Brain microvascular endothelial cell (primary cell): ENCODE measurements around the gene HP1BP3.

ENCODE experiments used
- DNase-seq: peaks from one replicate; pipeline ENCODE4 v3.0.0-alpha.2; 2020
- H3K27ac ChIP-seq: fragments of 250-450 bp; sonication (Bioruptor Pico); 2 replicates; pipeline ENCODE4 v1.5.1; 2020; ENCODE audit warnings: mild to moderate bottlenecking, moderate library complexity
- H3K27me3 ChIP-seq: fragments of 250-450 bp; sonication (Bioruptor Pico); replicated peaks from 2 replicates; pipeline ENCODE4 v1.5.1; 2020; ENCODE audit warnings: mild to moderate bottlenecking
- H3K36me3 ChIP-seq: fragments of 250-450 bp; sonication (Bioruptor Pico); replicated peaks from 2 replicates; pipeline ENCODE4 v1.5.1; 2020; ENCODE audit warnings: mild to moderate bottlenecking
- H3K4me3 ChIP-seq: 2 replicates; pipeline ENCODE4 v1.5.1; 2011; ENCODE audit warnings: low read depth, mild to moderate bottlenecking, control low read depth, low read length, moderate library complexity
- CTCF ChIP-seq: IDR thresholded peaks from 2 replicates; pipeline ENCODE4 v1.5.1; 2011; ENCODE audit warnings: low read depth, mild to moderate bottlenecking, moderate library complexity, low read length, control low read depth, inconsistent platforms; ENCODE audit errors: missing control alignments
- in situ Hi-C: cut with HindIII; loops from 2 replicates; pipeline ENCODE4 v1.10.0; 2017; ENCODE audit warnings: low sequenced_read_pairs, low pct_ligation_motif_present

Gene HP1BP3

DNA sequence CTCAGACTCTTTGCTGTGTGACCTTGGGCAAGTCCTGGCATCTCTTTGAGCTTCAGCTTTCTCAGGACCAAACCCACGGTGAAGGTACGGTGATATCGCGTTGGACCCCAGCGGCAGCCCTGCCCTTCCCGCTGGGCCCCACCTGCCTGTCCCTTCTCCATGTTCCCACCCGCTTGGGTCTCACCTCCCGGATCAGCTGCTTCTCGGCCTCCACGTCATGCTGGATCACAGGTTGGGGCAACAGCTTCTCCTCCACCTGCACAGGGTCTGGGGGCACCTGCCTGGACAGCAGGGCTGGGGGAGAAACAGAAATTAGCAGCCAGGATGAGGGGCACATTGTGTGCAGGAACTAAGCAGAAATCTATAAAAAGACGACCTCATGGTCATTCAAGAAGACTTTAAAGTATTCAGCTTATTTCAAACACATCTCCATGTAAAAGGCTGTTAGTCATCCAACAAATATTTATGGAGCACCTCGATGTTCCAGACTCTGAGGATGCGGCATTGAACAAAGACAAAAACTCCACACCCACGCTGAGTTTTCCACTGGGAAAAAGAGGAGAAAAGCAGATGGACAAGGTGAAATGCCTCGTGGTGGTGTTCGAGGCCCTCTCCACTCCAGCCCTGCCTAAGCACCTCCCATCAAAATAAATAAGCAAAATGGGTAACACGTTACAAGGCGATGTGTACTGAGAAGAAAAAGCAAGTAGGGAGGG lies 88.8 kb downstream of the HP1BP3 start:
- H3K27me3 ChIP-seq, result no peaks in the 10 kb centered on the region
- no peaks in the 10 kb centered on the region for H3K36me3 ChIP-seq
- no peak for TF ChIP-seq CTCF
- H3K4me3 ChIP-seq, result no peak overlapping the region
- in situ Hi-C loops, result no loop called here
- peak; percentile 21 for DNase-seq
- H3K27ac ChIP-seq, result no peak overlapping the region

DNA sequence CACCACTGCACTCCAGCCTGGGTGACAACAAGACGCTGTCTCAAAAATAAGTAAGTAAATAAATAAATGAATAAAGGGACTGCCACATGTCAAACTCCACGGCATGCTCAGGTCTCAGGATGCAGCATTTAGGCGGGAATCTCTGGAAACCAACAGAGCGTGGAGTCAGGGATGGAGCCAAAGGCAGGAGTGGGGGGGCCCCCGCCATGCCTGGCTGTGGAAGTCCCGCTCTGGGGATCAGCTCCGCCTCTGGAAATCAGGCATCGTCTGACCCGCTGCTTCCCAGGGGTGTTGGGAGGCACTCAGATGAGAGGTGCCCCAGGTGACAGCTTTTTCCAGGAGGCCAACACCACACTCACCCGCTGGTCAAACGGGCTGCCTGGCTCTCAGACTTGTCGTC lies 89.5 kb downstream of the HP1BP3 start:
- TF ChIP-seq CTCF, result no peak
- no peak for DNase-seq
- in situ Hi-C loops, result no loop called here

DNA sequence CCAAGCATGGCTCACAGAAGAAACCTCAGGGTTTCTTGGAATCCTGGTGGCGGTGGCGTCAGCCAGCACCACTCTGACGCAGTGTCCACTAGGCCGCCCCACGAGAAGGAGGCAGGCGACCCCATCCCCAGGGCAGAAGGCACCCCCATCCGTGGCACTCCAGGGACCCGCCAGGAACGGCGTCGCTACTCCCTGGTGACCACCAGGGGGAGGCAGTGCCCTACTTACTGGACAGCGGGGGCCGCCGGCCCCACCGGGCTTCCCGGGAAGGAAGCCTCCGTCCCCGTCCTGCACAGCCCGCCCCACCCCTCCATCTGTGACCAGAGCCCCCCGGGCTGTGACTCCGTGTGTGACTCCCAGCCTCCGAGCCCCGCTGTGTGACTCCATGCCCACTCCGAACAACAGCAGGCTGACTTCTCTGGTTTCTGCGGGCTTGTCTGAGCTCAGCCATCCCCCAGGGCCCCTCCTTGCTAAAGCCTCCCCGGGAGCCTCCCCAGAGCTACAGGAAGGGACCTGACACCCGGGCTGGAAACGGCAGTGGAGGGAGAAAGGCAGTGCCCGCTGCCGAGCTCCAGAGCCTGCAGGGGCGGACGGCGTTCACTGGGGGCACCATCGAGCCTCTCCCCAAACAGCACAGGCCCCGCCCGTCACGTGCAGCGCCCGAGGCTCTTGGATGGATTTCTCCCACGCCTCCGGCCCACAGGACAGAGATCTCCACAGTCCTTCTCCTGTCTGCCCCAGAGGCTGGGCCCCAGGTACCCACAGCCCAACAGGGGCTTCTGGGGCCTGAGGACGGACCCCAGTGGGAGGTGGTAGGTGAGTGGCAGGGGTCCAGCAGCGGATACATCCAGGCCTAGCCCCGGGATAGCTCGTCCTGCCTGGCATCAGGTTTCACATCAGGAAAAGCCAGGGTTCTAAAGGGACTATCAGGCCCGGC lies 90.4 kb downstream of the HP1BP3 start:
- no peaks in the 10 kb centered on the region for H3K36me3 ChIP-seq
- peak; percentile 86 for TF ChIP-seq CTCF
- in situ Hi-C loops, result no loop called here

More for the DNA sequence above, 89.5 kb downstream of the HP1BP3 start:
- Histone ChIP-seq H3K27me3 (no peaks in the 10 kb centered on the region), H3K27ac (no peak overlapping the region), H3K36me3 (no peaks in the 10 kb centered on the region), H3K4me3 (no peak overlapping the region)

GRCh38 chr1:20695515-20695914 lies 91.6 kb downstream of the HP1BP3 start:
- Histone ChIP-seq H3K4me3 (no peak overlapping the region), H3K27ac (no peak overlapping the region), H3K36me3 (no peaks in the 10 kb centered on the region), H3K27me3 (no peaks in the 10 kb centered on the region)
- in situ Hi-C loops, result no loop called here
- DNase-seq, result no peak
- no peak for TF ChIP-seq CTCF

More for the DNA sequence above, 90.4 kb downstream of the HP1BP3 start:
- peak; percentile 79 for DNase-seq
- Histone ChIP-seq H3K4me3 (peak overlapping the region; percentile 65), H3K27me3 (no peaks in the 10 kb centered on the region), H3K27ac (peak overlapping the region; percentile 69)

DNA sequence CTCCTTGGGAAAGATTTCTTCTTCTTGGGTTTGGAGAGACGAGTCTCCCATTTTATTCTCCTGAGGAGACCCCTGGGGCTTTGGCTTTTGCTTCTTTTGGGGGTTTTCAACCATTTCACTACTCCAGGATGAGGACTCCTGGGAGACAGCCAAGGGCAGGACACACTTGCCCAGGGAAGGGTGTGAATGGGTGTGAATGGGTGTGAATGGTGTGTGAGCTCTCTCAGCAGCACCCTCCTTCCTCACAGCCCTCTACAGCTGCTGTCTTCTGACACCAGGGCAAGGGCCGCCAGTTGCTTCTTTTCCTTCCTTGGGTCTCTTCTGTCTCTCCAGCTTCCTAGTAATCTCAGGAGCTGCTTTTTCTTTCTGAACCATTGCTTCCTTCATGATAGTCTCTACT lies 93.5 kb downstream of the HP1BP3 start:
- H3K27ac ChIP-seq, result no peak overlapping the region

More for the DNA sequence above, 93.5 kb downstream of the HP1BP3 start:
- in situ Hi-C loops, result no loop called here
- Histone ChIP-seq H3K27me3 (no peaks in the 10 kb centered on the region), H3K36me3 (no peaks in the 10 kb centered on the region), H3K4me3 (no peak overlapping the region)
- DNase-seq, result no peak
- no peak for TF ChIP-seq CTCF
